Loucy (cell line): ENCODE results near the gene GTF3C4.

Experiments used
- H2AFZ ChIP-seq: fragments of 200-600 bp; sonication (generic); 2 replicates; pipeline ENCODE4 v1.6.0; 2016; ENCODE audit warnings: antibody characterized with exemption, mild to moderate bottlenecking, low read length, moderate library complexity
- H3F3A ChIP-seq: fragments of 200-600 bp; 2 replicates; pipeline ENCODE4 v1.6.0; 2016; ENCODE audit warnings: antibody characterized with exemption, low read depth, mild to moderate bottlenecking
- H3K27me3 ChIP-seq: fragments of 200-600 bp; sonication (generic); 2 replicates; pipeline ENCODE4 v1.6.1; 2014; ENCODE audit warnings: low read length, mild to moderate bottlenecking; ENCODE audit not compliant: insufficient read depth, poor library complexity, severe bottlenecking
- H3K36me3 ChIP-seq: fragments of 200-600 bp; sonication (generic); 2 replicates; pipeline ENCODE4 v1.6.1; 2016; ENCODE audit warnings: low read length; ENCODE audit not compliant: insufficient read depth
- H3K4me1 ChIP-seq: fragments of 200-600 bp; sonication (generic); 2 replicates; pipeline ENCODE4 v1.5.1; 2014; ENCODE audit warnings: low read length, mild to moderate bottlenecking; ENCODE audit not compliant: insufficient read depth, poor library complexity, severe bottlenecking
- H3K4me2 ChIP-seq: fragments of 200-600 bp; sonication (generic); 2 replicates; pipeline ENCODE4 v1.6.0; 2014; ENCODE audit warnings: antibody characterized with exemption, low read length, low read depth, mild to moderate bottlenecking; ENCODE audit not compliant: poor library complexity, severe bottlenecking
- H3K4me3 ChIP-seq: fragments of 200-600 bp; sonication (generic); 2 replicates; pipeline ENCODE4 v1.5.1; 2014; ENCODE audit warnings: low read length, mild to moderate bottlenecking, mixed read lengths; ENCODE audit not compliant: poor library complexity, severe bottlenecking
- H3K79me2 ChIP-seq: fragments of 200-600 bp; sonication (generic); 2 replicates; pipeline ENCODE4 v1.6.1; 2014; ENCODE audit warnings: low read length; ENCODE audit not compliant: insufficient read depth
- H3K9ac ChIP-seq: fragments of 200-600 bp; sonication (generic); 2 replicates; pipeline ENCODE4 v1.6.0; 2014; ENCODE audit warnings: mild to moderate bottlenecking, low read depth, low read length, moderate library complexity; ENCODE audit not compliant: poor library complexity, severe bottlenecking
- H3K9me2 ChIP-seq: fragments of 200-600 bp; sonication (generic); replicated peaks from 2 replicates; pipeline ENCODE4 v1.6.1; 2016; ENCODE audit warnings: low read depth, low read length, mixed read lengths
- H3K9me3 ChIP-seq: fragments of 200-600 bp; sonication (generic); 2 replicates; pipeline ENCODE4 v1.6.1; 2014; ENCODE audit warnings: mild to moderate bottlenecking, antibody characterized with exemption, low read length, low read depth; ENCODE audit not compliant: insufficient read depth
- H4K20me1 ChIP-seq: fragments of 200-600 bp; sonication (generic); 2 replicates; pipeline ENCODE4 v1.6.0; 2014; ENCODE audit warnings: antibody characterized with exemption, low read length, mild to moderate bottlenecking; ENCODE audit not compliant: insufficient read depth, poor library complexity, severe bottlenecking
- CTCF ChIP-seq: fragments of 200-600 bp; sonication (generic); conservative IDR thresholded peaks from 2 replicates; pipeline ENCODE4 v1.5.1; 2014; ENCODE audit warnings: mild to moderate bottlenecking, antibody characterized with exemption, low read length
- EZH2phosphoT487 ChIP-seq: fragments of 200-600 bp; IDR thresholded peaks from 2 replicates; pipeline ENCODE4 v1.6.1; 2018; ENCODE audit warnings: antibody characterized with exemption, mild to moderate bottlenecking, moderate library complexity, borderline replicate concordance

GTF3C4 gene, protein sequence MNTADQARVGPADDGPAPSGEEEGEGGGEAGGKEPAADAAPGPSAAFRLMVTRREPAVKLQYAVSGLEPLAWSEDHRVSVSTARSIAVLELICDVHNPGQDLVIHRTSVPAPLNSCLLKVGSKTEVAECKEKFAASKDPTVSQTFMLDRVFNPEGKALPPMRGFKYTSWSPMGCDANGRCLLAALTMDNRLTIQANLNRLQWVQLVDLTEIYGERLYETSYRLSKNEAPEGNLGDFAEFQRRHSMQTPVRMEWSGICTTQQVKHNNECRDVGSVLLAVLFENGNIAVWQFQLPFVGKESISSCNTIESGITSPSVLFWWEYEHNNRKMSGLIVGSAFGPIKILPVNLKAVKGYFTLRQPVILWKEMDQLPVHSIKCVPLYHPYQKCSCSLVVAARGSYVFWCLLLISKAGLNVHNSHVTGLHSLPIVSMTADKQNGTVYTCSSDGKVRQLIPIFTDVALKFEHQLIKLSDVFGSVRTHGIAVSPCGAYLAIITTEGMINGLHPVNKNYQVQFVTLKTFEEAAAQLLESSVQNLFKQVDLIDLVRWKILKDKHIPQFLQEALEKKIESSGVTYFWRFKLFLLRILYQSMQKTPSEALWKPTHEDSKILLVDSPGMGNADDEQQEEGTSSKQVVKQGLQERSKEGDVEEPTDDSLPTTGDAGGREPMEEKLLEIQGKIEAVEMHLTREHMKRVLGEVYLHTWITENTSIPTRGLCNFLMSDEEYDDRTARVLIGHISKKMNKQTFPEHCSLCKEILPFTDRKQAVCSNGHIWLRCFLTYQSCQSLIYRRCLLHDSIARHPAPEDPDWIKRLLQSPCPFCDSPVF

DNA sequence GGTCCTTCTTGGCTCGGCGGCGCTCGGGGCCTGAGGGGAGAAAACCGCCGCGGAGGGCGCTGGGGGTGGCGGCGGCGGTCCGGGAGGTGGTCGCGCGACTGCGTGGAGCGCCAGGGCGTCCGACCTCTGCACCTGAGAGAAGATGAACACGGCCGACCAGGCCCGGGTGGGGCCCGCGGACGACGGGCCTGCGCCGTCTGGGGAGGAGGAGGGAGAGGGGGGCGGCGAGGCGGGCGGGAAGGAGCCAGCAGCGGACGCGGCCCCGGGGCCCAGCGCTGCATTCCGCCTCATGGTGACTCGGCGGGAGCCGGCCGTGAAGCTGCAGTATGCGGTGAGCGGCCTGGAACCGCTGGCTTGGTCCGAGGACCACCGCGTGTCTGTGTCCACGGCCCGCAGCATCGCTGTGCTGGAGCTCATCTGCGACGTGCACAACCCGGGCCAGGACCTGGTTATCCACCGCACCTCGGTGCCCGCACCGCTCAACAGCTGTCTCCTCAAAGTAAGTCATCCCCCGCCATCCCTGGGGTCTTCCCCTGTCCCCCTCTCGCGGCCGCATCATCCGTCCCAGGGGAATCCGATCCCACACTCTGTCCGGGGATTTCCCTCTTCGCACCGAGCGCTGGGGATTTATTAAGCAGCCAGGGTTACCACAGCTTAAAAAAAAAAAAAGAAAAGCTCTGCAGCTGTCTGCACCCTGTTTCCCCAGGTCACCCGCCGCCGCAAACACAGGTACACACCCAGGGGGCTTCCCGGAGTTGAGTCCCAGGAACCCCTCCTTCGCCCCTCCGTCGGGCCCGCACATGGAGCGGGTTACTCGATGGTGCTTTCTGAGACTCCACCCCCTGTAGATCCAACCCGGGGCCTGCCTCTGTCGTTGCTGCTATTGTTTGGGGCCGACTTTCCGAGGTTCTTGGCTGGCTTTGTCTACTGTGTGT lies at the start of gene GTF3C4:
Gene GTF3C4, plus strand, starts transcription at position 8 of the 935 bp plus-strand sequence. Its CDS starts 135 bp downstream, at position 143.
- Histone ChIP-seq H3K36me3 (no peaks in the 10 kb centered on the region), H3K9ac (peak within 1 kb of the TSS; percentile 95), H3F3A (no peaks in the 10 kb centered on the region), H3K4me1 (peaks cover 38% of the 10 kb centered on the region), H3K9me3 (no peaks in the 10 kb centered on the region), H3K4me3 (peak within 1 kb of the TSS; percentile 94), H3K9me2 (no peaks in the 10 kb centered on the region), H4K20me1 (peaks cover 51% of the 10 kb centered on the region), H3K4me2 (peak within 1 kb of the TSS; percentile 98), H3K79me2 (peaks cover 81% of the 10 kb centered on the region), H2AFZ (peak within 1 kb of the TSS; percentile 100), H3K27me3 (no peaks in the 10 kb centered on the region)
- TF ChIP-seq EZH2phosphoT487 (no peak), CTCF (no peak)

DNA sequence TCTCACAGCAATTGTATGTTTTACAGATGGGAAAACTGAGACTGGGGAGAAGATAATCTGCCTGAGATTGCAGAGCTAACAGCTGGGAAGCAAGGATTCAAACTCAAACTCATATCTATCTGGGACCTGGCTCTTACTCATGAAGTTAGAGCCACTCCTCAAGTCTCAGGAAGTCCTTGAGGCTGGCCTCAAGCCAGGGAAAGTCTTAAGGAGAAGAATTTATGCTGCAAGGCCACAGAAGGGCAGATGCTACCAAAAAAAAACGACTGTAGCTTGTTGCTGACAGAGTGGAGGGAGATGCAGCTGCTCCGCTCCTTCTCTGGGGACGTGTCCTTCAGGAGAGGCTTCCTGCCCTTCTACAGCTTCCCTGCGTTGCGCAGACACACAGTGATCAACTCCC lies 48.1 kb upstream of the GTF3C4 start:
- H3K9me2 ChIP-seq = no peaks in the 10 kb centered on the region
- no peaks in the 10 kb centered on the region for H3K4me1 ChIP-seq
- H3K4me3 ChIP-seq = no peak overlapping the region
- TF ChIP-seq EZH2phosphoT487 = no peak
- no peak for TF ChIP-seq CTCF
- no peaks in the 10 kb centered on the region for H3K79me2 ChIP-seq
- no peaks in the 10 kb centered on the region for H3K27me3 ChIP-seq
- no peaks in the 10 kb centered on the region for H3K9me3 ChIP-seq
- no peaks in the 10 kb centered on the region for H3F3A ChIP-seq
- peaks cover 17% of the 10 kb centered on the region for H3K36me3 ChIP-seq
- H2AFZ ChIP-seq = no peak overlapping the region
- no peak overlapping the region for H3K9ac ChIP-seq
- H3K4me2 ChIP-seq = no peak overlapping the region
- H4K20me1 ChIP-seq = no peaks in the 10 kb centered on the region

- H3K9me2 ChIP-seq = no peaks in the 10 kb centered on the region
- no peak overlapping the region for H3K9ac ChIP-seq
- no peak overlapping the region for H3K4me2 ChIP-seq
- H3K4me1 ChIP-seq = no peaks in the 10 kb centered on the region
- H3F3A ChIP-seq = no peaks in the 10 kb centered on the region
- H3K36me3 ChIP-seq = peaks cover 40% of the 10 kb centered on the region
- no peak overlapping the region for H3K4me3 ChIP-seq
- no peaks in the 10 kb centered on the region for H3K9me3 ChIP-seq
- no peak overlapping the region for H2AFZ ChIP-seq
- H3K79me2 ChIP-seq = no peaks in the 10 kb centered on the region
- H3K27me3 ChIP-seq = no peaks in the 10 kb centered on the region
- TF ChIP-seq CTCF (no peak), EZH2phosphoT487 (no peak)
- H4K20me1 ChIP-seq = no peaks in the 10 kb centered on the region
Measured at GRCh38 chr9:132626285-132626684, 44.0 kb upstream of the GTF3C4 start.
